ENCODE data around the gene CD84.
"Not testable (repeated sequence)": the region's sequence is repeated elsewhere in the genome, so short reads cannot be mapped to it uniquely, and the experiment has no call there.

Gene CD84

GRCh38 chr1:160522622-160523345 lies 56.5 kb downstream of the CD84 start, which contains the start of gene SLAMF6:
Gene SLAMF6, minus strand, starts transcription at chr1:160523255. Its CDS starts 63 bp downstream, at chr1:160523192.
- in situ Hi-C loops (cut with HindIII; ENCODE audit: low pct_unique_long_range_greater_than_20kb, low sequenced_read_pairs), result no loop called here
- no peak for DNase-seq (ENCODE audit: low read depth in 1 of 2, low spot score in 1 of 2)
- no peak for TF ChIP-seq JUND (IDR thresholded peaks at IDR 0.05; ENCODE audit: low read depth)

GRCh38 chr1:160522136-160522535 lies 57.2 kb downstream of the CD84 start:
- no peak for TF ChIP-seq JUND (IDR thresholded peaks at IDR 0.05; ENCODE audit: low read depth)
- DNase-seq (ENCODE audit: low read depth in 1 of 2, low spot score in 1 of 2), result no peak
- in situ Hi-C loops (cut with HindIII; ENCODE audit: low pct_unique_long_range_greater_than_20kb, low sequenced_read_pairs), result no loop called here

DNA sequence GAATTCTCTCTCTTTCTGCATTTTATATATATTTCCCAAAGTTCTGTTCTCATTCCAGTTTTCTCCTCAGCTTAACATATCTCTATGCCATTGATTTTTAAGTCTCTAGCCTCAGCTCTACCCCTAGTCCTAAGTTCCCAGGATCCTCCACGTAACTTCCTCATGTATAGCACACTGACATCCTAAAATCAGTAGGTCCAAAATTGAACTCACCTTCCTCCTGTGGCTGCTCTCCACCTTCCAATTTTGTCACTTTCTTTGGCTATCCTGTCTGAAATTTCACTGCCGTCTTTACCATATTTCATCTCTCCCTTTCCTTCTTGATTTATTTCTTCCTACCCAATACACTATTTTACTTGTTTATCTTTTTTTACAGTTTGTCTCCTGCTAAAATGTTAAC lies 57.7 kb downstream of the CD84 start:
- in situ Hi-C loops (cut with HindIII; ENCODE audit: low pct_unique_long_range_greater_than_20kb, low sequenced_read_pairs), result no loop called here
- TF ChIP-seq JUND (IDR thresholded peaks at IDR 0.05; ENCODE audit: low read depth), result no peak
- DNase-seq (ENCODE audit: low read depth in 1 of 2, low spot score in 1 of 2), result no peak

DNA sequence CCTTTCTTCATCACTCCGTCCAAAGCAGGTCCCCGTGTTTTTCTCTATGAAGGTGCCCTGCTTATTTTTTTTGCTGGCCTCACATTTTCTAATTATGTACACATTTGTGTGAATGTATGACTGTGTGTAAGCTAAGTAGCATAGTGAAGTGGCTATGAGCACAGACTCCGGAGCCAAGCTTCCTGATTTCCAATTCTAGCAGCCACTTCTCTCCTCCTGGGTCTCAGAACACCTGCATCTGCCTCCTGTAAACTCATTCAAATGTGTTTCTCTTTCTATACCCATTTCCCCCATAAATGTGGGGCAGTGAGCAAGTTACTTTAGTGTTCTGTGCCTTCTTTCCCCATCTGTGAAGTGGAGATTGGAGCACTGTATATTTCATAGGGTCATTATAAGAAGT lies 58.3 kb downstream of the CD84 start:
- no peak for DNase-seq (ENCODE audit: low read depth in 1 of 2, low spot score in 1 of 2)
- in situ Hi-C loops (cut with HindIII; ENCODE audit: low pct_unique_long_range_greater_than_20kb, low sequenced_read_pairs), result no loop called here
- no peak for TF ChIP-seq JUND (IDR thresholded peaks at IDR 0.05; ENCODE audit: low read depth)

DNA sequence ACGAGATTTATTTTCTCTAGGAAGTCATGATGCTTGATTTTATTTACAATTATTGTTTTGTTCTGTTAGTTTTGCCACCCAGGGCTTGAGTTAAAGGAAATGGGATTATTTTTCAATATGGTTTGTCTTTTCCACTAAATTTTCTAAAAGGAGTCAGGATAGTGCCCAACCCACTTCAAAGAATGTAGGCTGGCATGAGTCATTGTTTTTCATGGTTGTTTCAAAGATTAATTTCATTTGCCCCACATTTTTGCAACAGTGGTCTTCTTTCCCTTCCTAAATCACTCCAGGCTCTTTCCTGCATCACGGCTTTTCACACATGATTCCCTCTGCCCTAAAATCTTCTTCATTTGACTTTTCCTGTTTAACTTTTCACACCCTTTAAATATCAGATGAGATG lies 58.7 kb downstream of the CD84 start:
- in situ Hi-C loops (cut with HindIII; ENCODE audit: low pct_unique_long_range_greater_than_20kb, low sequenced_read_pairs), result no loop called here
- no peak for TF ChIP-seq JUND (IDR thresholded peaks at IDR 0.05; ENCODE audit: low read depth)

GRCh38 chr1:160519642-160520435 lies 59.5 kb downstream of the CD84 start:
- DNase-seq (ENCODE audit: low read depth in 1 of 2, low spot score in 1 of 2), result no peak
- no peak for TF ChIP-seq JUND (IDR thresholded peaks at IDR 0.05; ENCODE audit: low read depth)
- in situ Hi-C loops (cut with HindIII; ENCODE audit: low pct_unique_long_range_greater_than_20kb, low sequenced_read_pairs), result no loop called here

More for the DNA sequence above, 58.7 kb downstream of the CD84 start:
- no peak for DNase-seq (ENCODE audit: low read depth in 1 of 2, low spot score in 1 of 2)

DNA sequence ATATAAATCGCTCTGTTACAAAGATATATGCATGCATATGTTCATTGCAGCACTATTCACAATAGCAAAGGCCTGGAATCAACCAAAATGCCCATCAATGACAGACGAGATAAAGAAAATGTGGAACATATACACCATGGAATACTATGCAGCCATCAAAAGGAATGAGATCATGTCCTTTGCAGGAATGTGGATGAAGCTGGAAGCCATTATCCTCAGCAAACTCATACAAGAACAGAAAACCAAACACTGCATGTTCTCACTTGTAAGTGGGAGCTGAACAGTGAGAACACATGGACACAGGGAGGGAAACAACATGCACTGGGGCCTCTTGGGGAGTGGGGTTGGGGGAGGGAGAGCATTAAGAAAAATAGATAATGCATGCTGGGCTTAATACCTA lies 61.8 kb downstream of the CD84 start:
- in situ Hi-C loops (cut with HindIII; ENCODE audit: low pct_unique_long_range_greater_than_20kb, low sequenced_read_pairs); DNase-seq (ENCODE audit: low read depth in 1 of 2, low spot score in 1 of 2): not testable (repeated sequence)

GRCh38 chr1:160515908-160516307 lies 63.4 kb downstream of the CD84 start:
- DNase-seq (ENCODE audit: low read depth in 1 of 2, low spot score in 1 of 2); in situ Hi-C loops (cut with HindIII; ENCODE audit: low pct_unique_long_range_greater_than_20kb, low sequenced_read_pairs): not testable (repeated sequence)

- DNase-seq (ENCODE audit: low read depth in 1 of 2, low spot score in 1 of 2), result no peak
- no peak for TF ChIP-seq JUND (IDR thresholded peaks at IDR 0.05; ENCODE audit: low read depth)
- in situ Hi-C loops (cut with HindIII; ENCODE audit: low pct_unique_long_range_greater_than_20kb, low sequenced_read_pairs), result no loop called here
Observed at GRCh38 chr1:160504651-160505050, 74.6 kb downstream of the CD84 start.

- no peak for TF ChIP-seq JUND (IDR thresholded peaks at IDR 0.05; ENCODE audit: low read depth)
- in situ Hi-C loops (cut with HindIII; ENCODE audit: low pct_unique_long_range_greater_than_20kb, low sequenced_read_pairs), result no loop called here
- no peak for DNase-seq (ENCODE audit: low read depth in 1 of 2, low spot score in 1 of 2)
Observed at GRCh38 chr1:160503087-160503486, 76.2 kb downstream of the CD84 start.

DNA sequence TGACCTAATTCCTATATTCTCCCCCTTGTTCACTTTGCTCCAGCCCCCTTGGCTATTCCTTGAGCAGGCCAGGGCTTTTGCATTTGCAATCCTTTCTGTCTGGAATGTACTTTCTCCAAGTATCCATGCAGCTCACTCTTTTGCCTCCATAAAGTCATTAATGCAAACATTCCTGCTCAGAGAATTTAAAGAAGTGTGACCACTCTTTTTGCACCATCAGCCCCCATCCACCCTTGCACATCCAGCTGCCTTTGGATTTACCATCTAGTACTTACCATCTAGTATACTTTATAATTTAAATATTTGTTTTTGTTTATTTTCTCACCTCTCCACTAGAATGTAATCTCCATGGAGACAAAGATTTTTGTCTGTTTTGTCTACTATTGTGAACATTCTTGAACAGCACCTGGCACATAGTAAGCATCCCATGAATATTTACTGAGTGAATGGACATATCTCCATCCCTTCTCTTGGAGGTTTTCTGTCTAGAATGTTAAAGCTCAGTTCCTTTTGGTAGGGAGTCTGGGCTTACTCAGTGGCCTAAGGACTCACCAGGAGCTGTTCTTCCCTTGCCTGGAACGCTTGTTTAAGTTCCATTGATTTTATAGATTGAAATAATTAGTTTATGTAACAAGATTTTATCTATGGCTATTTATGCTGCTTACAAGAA lies 78.8 kb downstream of the CD84 start:
- in situ Hi-C loops (cut with HindIII; ENCODE audit: low pct_unique_long_range_greater_than_20kb, low sequenced_read_pairs), result no loop called here
- no peak for DNase-seq (ENCODE audit: low read depth in 1 of 2, low spot score in 1 of 2)
- no peak for TF ChIP-seq JUND (IDR thresholded peaks at IDR 0.05; ENCODE audit: low read depth)

DNA sequence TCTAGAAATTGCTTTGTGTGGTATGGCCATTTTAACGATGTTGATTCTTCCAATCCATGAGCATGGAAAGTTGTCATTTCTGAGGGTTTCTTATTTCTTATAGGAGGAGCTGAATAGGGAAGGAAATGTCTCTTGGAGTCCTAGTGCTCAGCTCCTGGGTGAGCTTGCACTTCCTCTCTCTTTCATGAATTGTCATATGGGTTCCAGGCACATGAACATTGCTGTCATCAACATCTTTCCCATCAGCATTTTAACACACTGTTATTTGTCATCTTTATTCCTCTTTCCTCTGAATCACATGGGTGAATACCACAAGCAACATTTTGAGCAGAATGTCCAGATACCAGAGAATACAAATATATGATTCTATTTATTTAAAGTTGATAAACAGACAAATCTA lies 79.7 kb downstream of the CD84 start:
- no peak for TF ChIP-seq JUND (IDR thresholded peaks at IDR 0.05; ENCODE audit: low read depth)
- DNase-seq (ENCODE audit: low read depth in 1 of 2, low spot score in 1 of 2), result no peak

GRCh38 chr1:160498301-160499065 lies 80.8 kb downstream of the CD84 start:
- in situ Hi-C loops (cut with HindIII; ENCODE audit: low pct_unique_long_range_greater_than_20kb, low sequenced_read_pairs); DNase-seq (ENCODE audit: low read depth in 1 of 2, low spot score in 1 of 2): not testable (repeated sequence)

More for the DNA sequence above, 79.7 kb downstream of the CD84 start:
- in situ Hi-C loops (cut with HindIII; ENCODE audit: low pct_unique_long_range_greater_than_20kb, low sequenced_read_pairs), result no loop called here

All from T47D (cell line).